GM19099 (cell line): ENCODE measurements around the gene MIF.

ENCODE experiments used
- POLR2A ChIP-seq: IDR thresholded peaks from 3 replicates; pipeline ENCODE4 v1.6.1; 2011; ENCODE audit warnings: low read depth; ENCODE audit not compliant: insufficient read length; ENCODE audit errors: extremely low read depth

MIF gene

GRCh38 chr22:23894710-23895598, 771 bp downstream of the MIF start:
- TF ChIP-seq POLR2A, result no peak

- no peak for TF ChIP-seq POLR2A
These were observed 1.5 kb downstream of the MIF start for GRCh38 chr22:23895599-23896144.

DNA sequence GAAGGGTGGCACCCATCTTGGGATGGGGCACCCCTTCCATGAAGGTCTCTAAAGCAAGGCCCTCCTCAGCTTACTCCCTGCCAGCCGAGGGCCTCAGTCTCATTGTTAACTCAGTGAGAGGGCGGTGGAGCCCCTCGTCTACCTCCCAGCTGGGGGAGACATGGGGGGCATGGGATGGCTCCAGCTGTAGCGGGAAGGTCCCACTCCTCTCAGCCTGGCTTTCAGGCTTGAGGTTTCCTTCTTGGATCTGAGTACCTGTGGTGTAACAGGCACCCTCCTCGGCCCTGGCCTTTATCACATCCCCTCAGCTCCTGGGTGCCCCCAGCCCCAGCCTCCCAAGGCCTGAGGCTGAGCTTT, 2.0 kb downstream of the MIF start:
- TF ChIP-seq POLR2A, result no peak

DNA sequence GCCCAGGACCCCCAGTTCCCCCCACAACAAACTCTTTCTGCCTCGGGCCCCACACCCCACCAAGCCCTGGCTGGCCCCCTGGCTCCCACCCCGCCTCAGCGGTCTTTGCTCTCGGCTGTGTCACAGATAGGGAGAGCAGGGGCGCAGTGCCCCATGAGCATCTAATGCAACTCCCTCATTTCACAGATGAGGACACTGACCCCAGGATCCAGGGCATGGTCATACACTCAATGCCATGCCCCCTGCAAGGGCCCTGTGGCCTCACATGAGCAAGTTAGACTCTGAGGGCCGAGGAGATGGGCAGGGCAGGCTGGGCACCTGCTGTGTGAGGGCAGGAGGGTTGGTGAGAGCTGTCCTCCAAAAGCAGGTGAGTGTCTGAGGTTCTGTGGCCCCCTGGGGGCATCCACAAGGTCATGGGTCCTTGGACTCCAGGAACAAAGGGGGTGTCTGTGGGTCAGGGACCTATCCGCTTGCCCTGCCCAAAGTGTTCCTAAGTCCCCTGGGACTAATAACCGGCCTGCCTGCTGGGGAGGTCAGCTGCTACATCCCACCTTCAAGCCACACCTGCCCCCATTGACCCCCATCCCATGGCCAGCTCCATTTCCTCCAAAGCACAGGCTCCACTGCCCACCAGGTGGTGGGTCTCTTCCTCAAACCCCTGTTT, 2.5 kb downstream of the MIF start:
- TF ChIP-seq POLR2A, result no peak

DNA sequence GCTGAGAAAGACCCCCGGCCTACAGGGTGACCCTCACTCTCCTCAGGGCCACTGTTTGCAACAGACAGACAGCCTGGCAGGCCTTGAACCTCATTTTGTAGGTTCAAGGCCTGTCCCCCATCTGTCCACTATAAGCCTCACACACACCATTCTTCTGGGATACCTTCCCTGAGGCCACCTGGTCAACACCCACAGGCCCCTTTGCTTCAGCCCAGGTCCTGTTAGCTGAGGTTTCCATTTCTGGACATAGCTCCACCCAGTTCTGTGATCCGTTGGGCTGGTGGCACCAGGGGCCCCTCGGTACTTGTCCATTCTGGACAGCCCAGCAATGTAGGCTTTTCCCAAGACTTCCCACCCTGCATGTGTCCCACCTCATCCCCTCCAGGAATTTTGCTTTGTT, 3.1 kb downstream of the MIF start:
- TF ChIP-seq POLR2A, result no peak

GRCh38 chr22:23898006-23898974, 4.1 kb downstream of the MIF start:
- no peak for TF ChIP-seq POLR2A

- no peak for TF ChIP-seq POLR2A
These were observed 5.0 kb downstream of the MIF start for GRCh38 chr22:23899042-23899745.

DNA sequence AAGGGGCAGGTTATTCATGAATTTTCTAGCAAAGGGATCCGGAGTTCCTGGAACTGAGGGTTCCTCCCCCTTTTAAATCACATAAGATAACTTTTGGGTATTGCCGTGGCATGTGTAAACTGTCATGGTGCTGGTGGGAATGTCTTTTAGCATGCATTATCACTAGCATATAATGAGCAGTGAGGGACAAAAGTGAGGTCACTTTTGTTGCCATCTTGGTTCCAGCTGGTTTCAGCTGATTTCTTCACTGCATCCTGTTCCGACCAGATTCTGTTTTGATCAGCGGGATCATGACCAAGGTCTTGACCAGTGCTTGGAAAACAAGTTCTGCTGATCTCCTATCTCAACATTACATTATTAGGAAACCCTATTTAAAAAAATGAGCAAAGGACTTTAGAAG, 7.4 kb downstream of the MIF start:
- TF ChIP-seq POLR2A, result no peak

- no peak for TF ChIP-seq POLR2A
These were observed 9.3 kb downstream of the MIF start for GRCh38 chr22:23903328-23903971.

- no peak for TF ChIP-seq POLR2A
These were observed 10.5 kb downstream of the MIF start for GRCh38 chr22:23904573-23905254.

- no peak for TF ChIP-seq POLR2A
These were observed 12.5 kb downstream of the MIF start for GRCh38 chr22:23906641-23907040.

- no peak for TF ChIP-seq POLR2A
These were observed 14.5 kb downstream of the MIF start for GRCh38 chr22:23908587-23909205.
